GM23248 (cell line): ENCODE data around the gene LSS. TPM values are rescaled to one million over a fixed set of nuclear protein-coding genes. Genes with fewer than 3 reads are reported as not detected.
"Not testable (repeated sequence)": the region's sequence is repeated elsewhere in the genome, so short reads cannot be mapped to it uniquely, and the experiment has no call there.

Experiments used
- DNase-seq: peaks from one replicate; pipeline ENCODE4 v3.0.0-alpha.2; 2015
- H2AFZ ChIP-seq: fragments of 200-600 bp; sonication (generic); 2 replicates; pipeline ENCODE4 v1.6.1; 2016; ENCODE audit warnings: antibody characterized with exemption
- H3F3A ChIP-seq: fragments of 200-600 bp; sonication (generic); 2 replicates; pipeline ENCODE4 v1.6.1; 2016; ENCODE audit warnings: mild to moderate bottlenecking, antibody characterized with exemption, mixed run types; ENCODE audit not compliant: insufficient read depth
- H3K27ac ChIP-seq: fragments of 200-600 bp; sonication (generic); 2 replicates; pipeline ENCODE4 v1.5.1; 2016; ENCODE audit warnings: mild to moderate bottlenecking
- H3K27me3 ChIP-seq: fragments of 200-600 bp; sonication (generic); replicated peaks from 2 replicates; pipeline ENCODE4 v1.6.1; 2016; ENCODE audit warnings: mild to moderate bottlenecking; ENCODE audit not compliant: insufficient read depth
- H3K36me3 ChIP-seq: fragments of 200-600 bp; sonication (generic); 2 replicates; pipeline ENCODE4 v1.6.1; 2016; ENCODE audit warnings: low read depth, mild to moderate bottlenecking
- H3K4me1 ChIP-seq: fragments of 200-600 bp; sonication (generic); 2 replicates; pipeline ENCODE4 v1.6.1; 2016; ENCODE audit warnings: mild to moderate bottlenecking; ENCODE audit not compliant: insufficient read depth
- H3K4me2 ChIP-seq: fragments of 200-600 bp; sonication (generic); one replicate; pipeline ENCODE4 v1.6.1; 2016; ENCODE audit warnings: mild to moderate bottlenecking; ENCODE audit not compliant: unreplicated experiment
- H3K4me3 ChIP-seq: fragments of 200-600 bp; sonication (generic); 2 replicates; pipeline ENCODE4 v1.5.1; 2016; ENCODE audit warnings: mild to moderate bottlenecking
- H3K79me2 ChIP-seq: fragments of 200-600 bp; sonication (generic); 2 replicates; pipeline ENCODE4 v1.6.1; 2016; ENCODE audit warnings: mild to moderate bottlenecking; ENCODE audit not compliant: insufficient read depth
- H3K9ac ChIP-seq: fragments of 200-600 bp; sonication (generic); 2 replicates; pipeline ENCODE4 v1.6.1; 2016; ENCODE audit warnings: mild to moderate bottlenecking
- H3K9me2 ChIP-seq: fragments of 200-600 bp; sonication (generic); 2 replicates; pipeline ENCODE4 v1.6.1; 2016; ENCODE audit warnings: mixed run types, mild to moderate bottlenecking, moderate library complexity; ENCODE audit not compliant: insufficient read depth
- H3K9me3 ChIP-seq: fragments of 200-600 bp; sonication (generic); one replicate; pipeline ENCODE4 v1.6.1; 2017; ENCODE audit warnings: low read depth
- H4K20me1 ChIP-seq: fragments of 200-600 bp; sonication (generic); 2 replicates; pipeline ENCODE4 v1.6.0; 2016; ENCODE audit not compliant: insufficient read depth
- EZH2 ChIP-seq: fragments of 200-600 bp; sonication (generic); IDR thresholded peaks from 2 replicates; pipeline ENCODE4 v1.6.1; 2018; ENCODE audit warnings: antibody characterized with exemption, mild to moderate bottlenecking; ENCODE audit not compliant: insufficient read depth, poor library complexity, severe bottlenecking
- EZH2phosphoT487 ChIP-seq: fragments of 200-600 bp; sonication (generic); IDR thresholded peaks from 2 replicates; pipeline ENCODE4 v1.6.1; 2018; ENCODE audit warnings: antibody characterized with exemption, moderate library complexity, mild to moderate bottlenecking, low read depth; ENCODE audit not compliant: insufficient read depth
- WGBS, 2 experiments: methylation state at CpG; one replicate each; pipeline ENCODE4 v1.1.6; 2015 to 2017; ENCODE audit warnings: low lambda C conversion rate in 2 of 2, low coverage in 1 of 2; ENCODE audit errors: missing lambda C conversion rate in 2 of 2; 5-methylcytosine and 5-hydroxymethylcytosine counted together
- in situ Hi-C: fragments of 300-500 bp; cut with MboI; formaldehyde crosslinking; loops from 2 replicates; pipeline ENCODE4 v1.15.0; 2020
- polyA plus RNA-seq: library from polyadenylated mRNA; unstranded; fragments of >200 nt; fragmentation: Nextera tagmentation; extraction: Ambion mirVana; gene quantifications from 2 replicates; pipeline ENCODE4 v1.2.1, GENCODE V29; 2016
- total RNA-seq: library from RNA; depleted of rRNA; stranded (reverse); fragments of >200 nt; shearing (Covaris generic); gene quantifications from 2 replicates; pipeline ENCODE4 v1.2.3, GENCODE V29; 2014

LSS gene
- total and polyA plus RNA-seq, 2 experiments from 2014 or later: 28.0 to 41.1 TPM

DNA sequence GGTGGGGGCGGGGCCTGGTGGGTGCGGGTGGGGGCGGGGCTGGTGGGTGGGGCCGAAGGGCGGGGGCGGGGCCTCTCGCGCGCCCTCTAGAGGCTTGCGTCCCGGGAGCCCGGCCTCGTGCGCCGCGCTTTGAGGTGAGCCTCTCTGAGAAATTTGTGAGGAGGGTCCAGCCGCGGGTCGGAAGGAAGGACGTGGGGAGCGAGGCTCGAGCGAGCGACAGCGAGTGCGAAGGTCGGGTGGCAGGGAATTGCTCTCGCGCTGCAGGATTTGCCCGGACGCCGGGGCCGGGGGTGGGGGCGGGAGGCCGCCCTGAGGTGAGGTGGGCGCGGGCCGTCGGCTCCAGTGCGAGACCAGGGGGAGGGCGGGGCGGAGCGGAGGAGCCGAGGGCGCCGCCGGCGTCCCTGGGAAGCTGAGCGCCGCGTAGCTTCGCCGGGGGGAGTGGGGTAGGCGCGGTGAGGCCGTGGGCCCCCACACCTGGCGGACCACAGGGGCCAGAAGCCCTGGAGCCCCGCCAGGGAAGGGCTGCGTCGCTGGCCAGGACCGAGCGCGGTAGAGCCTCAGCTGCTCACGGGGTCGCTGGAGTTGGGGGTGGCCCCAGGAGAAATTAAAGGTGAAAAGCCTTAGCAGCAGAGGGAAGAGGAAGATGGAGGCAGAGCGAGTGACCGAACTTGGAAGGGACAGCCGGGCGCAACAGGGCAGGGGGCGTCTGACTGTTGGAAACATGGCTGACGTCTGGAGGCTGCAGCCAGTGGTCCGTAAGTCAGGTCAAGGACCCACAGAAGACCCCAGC lies 754 bp upstream of the LSS start:
- Histone ChIP-seq H3F3A (peaks cover 52% of the 10 kb centered on the region), H3K36me3 (0 out of 2 replicates have a peak, but pooled peaks cover 7% of the 10 kb centered on the region), H3K4me3 (peak overlapping the region; percentile 71), H3K79me2 (peaks cover 35% of the 10 kb centered on the region), H3K4me1 (peaks cover 15% of the 10 kb centered on the region; the same call in 1 of the 2 replicates), H2AFZ (peak overlapping the region; percentile 83), H3K9ac (peak overlapping the region; percentile 75), H3K9me3 (no peaks in the 10 kb centered on the region), H3K9me2 (no peaks in the 10 kb centered on the region), H3K4me2 (peak overlapping the region; percentile 83), H3K27ac (no peak overlapping the region), H4K20me1 (no peaks in the 10 kb centered on the region), H3K27me3 (no peaks in the 10 kb centered on the region)
- in situ Hi-C loops: no loop called here
- 9 to 23% methylated on average over 25 to 67 of the region's 72 CpGs for WGBS, 2 experiments
- no peak for DNase-seq
- no peak for TF ChIP-seq EZH2phosphoT487
- no peak for TF ChIP-seq EZH2

DNA sequence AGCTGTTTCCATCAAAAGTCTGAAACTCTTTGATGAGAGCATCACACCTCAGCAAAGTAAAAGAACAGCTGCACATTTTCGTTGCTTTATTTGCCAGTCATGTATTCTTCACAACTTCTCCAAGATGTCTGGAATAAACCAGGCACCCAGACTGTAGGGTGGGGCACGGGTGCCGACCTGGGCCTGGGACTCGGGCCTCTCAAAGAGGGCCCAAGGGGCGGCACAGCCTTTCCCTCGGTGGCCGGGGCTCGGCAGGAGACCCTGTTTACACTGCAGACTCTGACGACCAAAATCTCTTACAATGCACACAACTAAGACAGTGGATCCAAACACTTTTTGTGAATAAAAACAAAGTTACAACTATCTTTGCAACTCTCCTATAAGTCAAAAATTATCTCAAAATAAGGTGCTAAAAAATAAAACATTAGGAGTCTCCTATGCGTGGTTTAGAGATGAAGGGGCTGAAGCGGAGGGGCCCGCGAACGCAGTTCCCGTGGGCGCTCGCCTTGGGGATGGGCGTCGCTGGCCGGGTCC lies 696 bp downstream of the LSS start:
- TF ChIP-seq EZH2: no peak
- no peak for TF ChIP-seq EZH2phosphoT487

DNA sequence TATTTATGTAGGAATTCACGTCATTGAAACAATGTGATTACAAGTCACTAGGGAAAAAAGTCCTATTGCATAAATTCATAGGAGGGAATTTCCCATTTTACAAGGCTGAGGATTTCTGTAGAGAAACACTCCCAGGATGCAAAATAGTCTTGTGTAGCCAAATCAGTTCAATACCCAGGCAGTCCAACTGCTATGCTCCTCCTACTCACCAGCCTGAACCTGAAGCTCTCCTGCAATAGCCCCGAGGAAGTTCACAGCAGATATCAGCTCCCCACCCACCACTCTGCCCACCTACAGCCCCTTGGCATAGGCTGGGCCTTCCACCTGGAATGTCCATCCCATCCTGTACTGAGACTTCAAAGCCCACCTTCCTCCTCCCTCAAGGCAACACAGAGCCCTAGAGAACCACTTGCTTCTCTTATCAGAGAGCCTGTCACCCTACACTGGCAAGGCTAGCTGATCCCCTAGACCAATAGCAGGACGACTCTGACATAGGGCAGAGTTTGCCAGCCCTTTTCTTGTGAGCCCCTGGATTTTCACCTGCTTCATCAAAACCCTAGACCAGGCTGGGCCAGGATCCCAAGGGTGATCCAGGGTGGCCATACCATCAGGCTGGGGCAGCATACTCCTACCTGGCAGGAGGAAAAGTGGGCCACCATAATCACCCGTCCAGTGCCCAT lies 1.5 kb downstream of the LSS start:
- Histone ChIP-seq H3K9ac (peak overlapping the region; percentile 86), H3F3A (peaks cover 31% of the 10 kb centered on the region), H3K4me3 (peak overlapping the region; percentile 94), H3K9me2 (no peaks in the 10 kb centered on the region), H3K36me3 (no peaks in the 10 kb centered on the region), H4K20me1 (no peaks in the 10 kb centered on the region), H2AFZ (no peak overlapping the region), H3K79me2 (peaks cover 56% of the 10 kb centered on the region), H3K4me1 (peaks cover 15% of the 10 kb centered on the region; the same call in 1 of the 2 replicates), H3K27ac (peak overlapping the region; percentile 30; the same call in 1 of the 2 replicates), H3K4me2 (peak overlapping the region; percentile 100), H3K27me3 (no peaks in the 10 kb centered on the region), H3K9me3 (no peaks in the 10 kb centered on the region)
- DNase-seq: peak; percentile 59
- in situ Hi-C loops: no loop called here
- TF ChIP-seq EZH2: no peak
- TF ChIP-seq EZH2phosphoT487: no peak
- 46 to 48% methylated on average over 4 of the region's 4 CpGs for WGBS, 2 experiments

More for the DNA sequence above, 696 bp downstream of the LSS start:
- Histone ChIP-seq H3K4me3 (peak overlapping the region; percentile 94), H3K4me1 (peaks cover 15% of the 10 kb centered on the region; the same call in 1 of the 2 replicates), H3F3A (peaks cover 40% of the 10 kb centered on the region), H3K9ac (peak overlapping the region; percentile 86), H4K20me1 (no peaks in the 10 kb centered on the region), H3K4me2 (peak overlapping the region; percentile 100), H3K27me3 (no peaks in the 10 kb centered on the region), H3K9me3 (no peaks in the 10 kb centered on the region), H3K9me2 (no peaks in the 10 kb centered on the region), H3K36me3 (no peaks in the 10 kb centered on the region), H3K79me2 (peaks cover 48% of the 10 kb centered on the region), H3K27ac (peak overlapping the region; percentile 47), H2AFZ (peak overlapping the region; percentile 73)
- DNase-seq: peak; percentile 36
- in situ Hi-C loops: no loop called here
- 2 to 3% methylated on average over 20 of the region's 20 CpGs for WGBS, 2 experiments

DNA sequence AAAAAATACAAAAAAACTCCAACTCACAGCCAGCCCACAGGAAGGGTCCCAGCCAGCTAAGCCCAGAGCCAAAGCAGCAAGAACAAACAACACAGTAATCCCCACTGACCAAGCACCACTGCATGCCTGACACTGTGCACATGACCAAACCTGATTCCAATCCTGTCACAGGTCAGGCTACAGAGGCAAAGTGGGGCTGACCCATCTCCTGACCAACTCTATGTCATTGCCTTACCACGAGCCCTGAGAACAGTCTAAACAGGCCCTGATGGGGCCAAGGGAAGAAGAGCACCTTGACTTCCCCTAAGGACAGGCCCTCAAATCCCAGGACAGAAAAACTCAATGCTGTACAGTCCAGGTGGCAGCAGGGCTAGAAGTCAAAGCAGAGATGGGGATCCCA lies 2.4 kb downstream of the LSS start:
- Histone ChIP-seq H3K4me3 (no peak overlapping the region), H3F3A (peaks cover 24% of the 10 kb centered on the region), H3K36me3 (no peaks in the 10 kb centered on the region), H2AFZ (no peak overlapping the region), H3K4me1 (peaks cover 15% of the 10 kb centered on the region; the same call in 1 of the 2 replicates), H3K9me3 (no peaks in the 10 kb centered on the region), H4K20me1 (no peaks in the 10 kb centered on the region), H3K4me2 (peak overlapping the region; percentile 100), H3K9ac (peak overlapping the region; percentile 47), H3K79me2 (peaks cover 57% of the 10 kb centered on the region), H3K27me3 (no peaks in the 10 kb centered on the region), H3K9me2 (no peaks in the 10 kb centered on the region), H3K27ac (peak overlapping the region; percentile 37)
- no peak for TF ChIP-seq EZH2phosphoT487
- TF ChIP-seq EZH2: no peak
- WGBS, 2 experiments: 60 to 79% methylated on average over 1 of the region's 1 CpG
- DNase-seq: peak; percentile 10
- in situ Hi-C loops: no loop called here

DNA sequence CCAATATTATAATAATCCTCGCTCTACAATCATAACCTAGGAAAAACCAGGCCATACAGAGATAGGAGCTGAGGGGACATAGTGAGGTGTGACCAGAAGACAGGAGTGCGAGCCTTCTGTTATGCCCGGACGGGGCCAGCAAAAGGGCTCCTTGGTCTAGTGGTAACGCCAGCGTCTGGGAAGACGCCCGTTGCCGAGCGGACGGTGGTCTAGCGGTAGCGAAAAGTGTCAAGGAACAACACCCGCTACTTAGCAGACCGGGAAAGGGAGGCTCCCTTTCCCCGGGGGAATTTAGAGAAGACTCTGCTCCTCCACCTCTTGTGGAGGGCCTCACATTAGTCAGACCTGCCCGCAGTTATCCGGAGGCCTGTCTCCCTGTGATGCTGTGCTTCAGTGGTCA lies 4.9 kb downstream of the LSS start:
- H2AFZ ChIP-seq, H3K4me2 ChIP-seq, H3K9me2 ChIP-seq, H4K20me1 ChIP-seq, H3K36me3 ChIP-seq, H3F3A ChIP-seq, H3K9me3 ChIP-seq, H3K4me3 ChIP-seq, DNase-seq, H3K27me3 ChIP-seq, in situ Hi-C loops, H3K27ac ChIP-seq, H3K9ac ChIP-seq: not testable (repeated sequence)
- 88 to 90% methylated on average over 16 to 18 of the region's 18 CpGs for WGBS, 2 experiments
- peaks cover 57% of the 10 kb centered on the region for H3K79me2 ChIP-seq
- H3K4me1 ChIP-seq: peaks cover 15% of the 10 kb centered on the region; the same call in 1 of the 2 replicates
